ENCODE data around the gene SND1. TPM values are rescaled to one million over a fixed set of nuclear protein-coding genes. Genes with fewer than 3 reads are reported as not detected.
A peak's percentile ranks its signal among the peaks of the same experiment; 100 is the strongest.

Gene SND1
- total and polyA plus RNA-seq, 10 donors = 61.7 to 173 (median 116) TPM

DNA sequence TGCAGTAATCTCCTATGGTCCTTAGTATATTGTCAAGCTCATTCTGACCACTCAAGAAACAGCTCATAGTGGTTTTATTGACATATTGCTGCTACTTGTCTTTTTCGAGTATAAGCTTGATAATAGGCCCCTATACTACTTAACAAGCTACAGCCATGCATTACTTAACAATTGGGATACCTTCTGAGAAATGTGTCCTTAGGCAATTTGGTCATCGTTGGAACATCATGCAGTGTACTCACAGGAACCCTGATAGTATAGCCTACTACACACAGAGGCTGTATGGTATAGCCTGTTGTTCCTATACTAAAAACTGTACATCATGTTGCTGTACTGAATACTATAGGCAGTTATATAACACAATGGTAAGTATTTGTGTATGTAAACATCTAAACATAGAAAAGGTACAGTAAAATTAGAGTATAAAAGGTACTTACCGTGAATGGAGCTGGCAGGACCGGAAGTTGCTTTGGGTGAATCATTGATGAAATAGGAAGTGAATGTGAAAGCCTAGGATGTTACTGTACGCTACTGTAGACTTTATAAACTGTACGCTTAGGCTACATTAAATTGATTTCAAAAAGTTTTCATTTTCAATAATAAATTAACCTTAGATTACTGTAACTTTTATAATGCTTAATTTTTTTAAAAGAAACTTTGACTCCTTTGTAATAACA lies 218.4 kb downstream of the SND1 start:
- DNase-seq = no peak
- Histone ChIP-seq H3K36me3 (peaks cover 0 to 14% (median 0%) of the 10 kb centered on the region in 6 donors), H3K27ac (peak overlapping the region in 3 of 8 donors; percentile 13 to 34 (median 19)), H3K4me3 (no peak overlapping the region), H3K4me1 (peaks cover 0 to 18% (median 9%) of the 10 kb centered on the region in 6 donors), H3K9me3 (no peaks in the 10 kb centered on the region), H3K27me3 (replicated peaks in 1 of 7) (no peaks in the 10 kb centered on the region)
- intact Hi-C loops (cut with DNase I; ENCODE audit: low total_unique reads) = no loop called here
- TF ChIP-seq POLR2AphosphoS5 (IDR thresholded peaks at IDR 0.05) = no peak
- TF ChIP-seq, protein P1, sequence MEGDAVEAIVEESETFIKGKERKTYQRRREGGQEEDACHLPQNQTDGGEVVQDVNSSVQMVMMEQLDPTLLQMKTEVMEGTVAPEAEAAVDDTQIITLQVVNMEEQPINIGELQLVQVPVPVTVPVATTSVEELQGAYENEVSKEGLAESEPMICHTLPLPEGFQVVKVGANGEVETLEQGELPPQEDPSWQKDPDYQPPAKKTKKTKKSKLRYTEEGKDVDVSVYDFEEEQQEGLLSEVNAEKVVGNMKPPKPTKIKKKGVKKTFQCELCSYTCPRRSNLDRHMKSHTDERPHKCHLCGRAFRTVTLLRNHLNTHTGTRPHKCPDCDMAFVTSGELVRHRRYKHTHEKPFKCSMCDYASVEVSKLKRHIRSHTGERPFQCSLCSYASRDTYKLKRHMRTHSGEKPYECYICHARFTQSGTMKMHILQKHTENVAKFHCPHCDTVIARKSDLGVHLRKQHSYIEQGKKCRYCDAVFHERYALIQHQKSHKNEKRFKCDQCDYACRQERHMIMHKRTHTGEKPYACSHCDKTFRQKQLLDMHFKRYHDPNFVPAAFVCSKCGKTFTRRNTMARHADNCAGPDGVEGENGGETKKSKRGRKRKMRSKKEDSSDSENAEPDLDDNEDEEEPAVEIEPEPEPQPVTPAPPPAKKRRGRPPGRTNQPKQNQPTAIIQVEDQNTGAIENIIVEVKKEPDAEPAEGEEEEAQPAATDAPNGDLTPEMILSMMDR (IDR thresholded peaks at IDR 0.05 in 8 of 11, conservative IDR thresholded peaks at IDR 0.05 in 3 of 11) = no peak
- no peak for TF ChIP-seq POLR2A (IDR thresholded peaks at IDR 0.05)
- WGBS, 5 donors = 52 to 85% (median 69%) methylated on average over 6 of the region's 6 CpGs

DNA sequence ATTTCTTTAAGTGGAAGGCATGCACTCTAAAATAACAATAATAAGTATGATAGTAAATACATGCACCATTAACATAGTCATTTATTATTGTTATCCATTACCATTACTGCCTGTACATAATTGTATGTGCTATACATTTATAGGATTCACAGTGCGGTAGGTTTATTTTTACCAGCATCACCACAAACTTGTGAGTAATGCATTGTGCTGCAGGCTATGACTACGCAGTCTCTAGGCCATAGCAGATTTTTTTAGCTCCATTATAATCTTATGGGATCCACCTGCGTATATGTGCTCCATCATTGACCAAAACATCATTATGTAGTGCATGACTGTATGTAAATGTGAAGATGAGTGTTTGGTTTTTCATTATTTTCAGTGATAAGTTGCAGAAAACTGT lies 219.2 kb downstream of the SND1 start:
- Histone ChIP-seq H3K27ac (no peak overlapping the region), H3K4me3 (no peak overlapping the region), H3K4me1 (peaks cover 0 to 19% (median 10%) of the 10 kb centered on the region in 6 donors), H3K9me3 (no peaks in the 10 kb centered on the region), H3K36me3 (peaks cover 0 to 14% (median 0%) of the 10 kb centered on the region in 6 donors), H3K27me3 (replicated peaks in 1 of 7) (no peaks in the 10 kb centered on the region)
- no peak for DNase-seq
- 94 to 100% (median 97%) methylated on average over 3 of the region's 3 CpGs for WGBS, 5 donors
- TF ChIP-seq POLR2A (IDR thresholded peaks at IDR 0.05) = no peak
- no peak for TF ChIP-seq POLR2AphosphoS5 (IDR thresholded peaks at IDR 0.05)
- TF ChIP-seq, protein P1 (IDR thresholded peaks at IDR 0.05 in 8 of 11, conservative IDR thresholded peaks at IDR 0.05 in 3 of 11) = no peak
- intact Hi-C loops (cut with DNase I; ENCODE audit: low total_unique reads) = no loop called here

DNA sequence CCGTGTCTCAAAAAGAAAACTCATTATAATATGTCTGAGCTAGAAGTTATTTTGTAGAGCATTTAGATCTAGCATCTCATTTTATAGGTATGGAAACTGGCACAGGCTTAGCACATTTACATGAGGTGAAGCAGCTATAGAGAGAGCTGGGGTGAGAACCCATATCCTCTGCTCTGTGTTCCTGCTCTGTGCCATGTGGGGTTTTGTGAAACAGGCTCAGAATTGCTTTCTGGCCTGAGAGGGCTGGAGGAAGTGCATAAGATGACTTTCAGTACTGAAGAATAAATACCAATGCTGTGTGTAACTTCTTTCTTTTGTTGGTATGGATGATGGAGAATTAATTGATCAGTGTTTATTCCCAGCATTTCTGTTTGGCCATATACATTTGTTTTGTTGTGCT lies 220.1 kb downstream of the SND1 start:
- Histone ChIP-seq H3K4me1 (peaks cover 0 to 28% (median 14%) of the 10 kb centered on the region in 6 donors), H3K27ac (no peak overlapping the region), H3K9me3 (no peaks in the 10 kb centered on the region), H3K27me3 (replicated peaks in 1 of 7) (no peaks in the 10 kb centered on the region), H3K4me3 (no peak overlapping the region), H3K36me3 (peaks cover 0 to 14% (median 0%) of the 10 kb centered on the region in 6 donors)
- 96 to 100% (median 98%) methylated on average over 1 of the region's 1 CpG for WGBS, 5 donors
- TF ChIP-seq POLR2AphosphoS5 (IDR thresholded peaks at IDR 0.05) (no peak), POLR2A (IDR thresholded peaks at IDR 0.05) (no peak)
- TF ChIP-seq, protein P1 (IDR thresholded peaks at IDR 0.05 in 8 of 11, conservative IDR thresholded peaks at IDR 0.05 in 3 of 11) = no peak
- no peak for DNase-seq
- intact Hi-C loops (cut with DNase I; ENCODE audit: low total_unique reads) = no loop called here

DNA sequence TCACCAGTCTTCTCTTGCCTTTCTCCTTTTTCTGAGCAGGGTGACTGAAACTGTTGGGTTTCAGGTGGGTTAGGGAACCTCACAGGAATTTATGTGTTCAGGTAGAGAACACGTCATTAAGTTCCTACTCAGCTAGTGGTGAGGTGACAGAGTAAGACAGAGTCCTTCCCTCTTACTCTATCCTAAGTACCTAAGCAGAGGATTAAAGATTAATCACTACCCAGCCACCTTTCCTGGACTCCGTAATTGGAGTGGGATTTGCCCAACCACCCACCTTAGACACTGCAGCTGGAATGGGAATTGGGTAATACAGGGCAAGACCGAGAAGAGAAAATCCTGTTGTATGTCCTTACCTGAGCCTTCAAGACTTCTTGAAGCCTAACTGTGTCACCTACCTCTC lies 221.2 kb downstream of the SND1 start:
- intact Hi-C loops (cut with DNase I; ENCODE audit: low total_unique reads) = no loop called here
- no peaks in the 10 kb centered on the region for H3K27me3 ChIP-seq (replicated peaks in 1 of 7)
- no peak overlapping the region for H3K27ac ChIP-seq
- no peak overlapping the region for H3K4me3 ChIP-seq
- DNase-seq = no peak
- H3K9me3 ChIP-seq = no peaks in the 10 kb centered on the region
- no peak for TF ChIP-seq POLR2A (IDR thresholded peaks at IDR 0.05)
- TF ChIP-seq, protein P1 (IDR thresholded peaks at IDR 0.05 in 8 of 11, conservative IDR thresholded peaks at IDR 0.05 in 3 of 11) = no peak
- TF ChIP-seq POLR2AphosphoS5 (IDR thresholded peaks at IDR 0.05) = no peak
- H3K4me1 ChIP-seq = peaks cover 0 to 38% (median 14%) of the 10 kb centered on the region in 6 donors
- peaks cover 0 to 10% (median 0%) of the 10 kb centered on the region in 6 donors for H3K36me3 ChIP-seq
- 90 to 97% (median 93%) methylated on average over 3 of the region's 3 CpGs for WGBS, 5 donors
